Skin of body (tissue), 2 donors: ENCODE results near the gene AP2A2. TPM values are rescaled to one million over a fixed set of nuclear protein-coding genes. Genes with fewer than 3 reads are reported as not detected.

Source experiments
- DNase-seq: peaks from one replicate; lab custom pipeline; 2025; lab: John Stamatoyannopoulos, UW
- total RNA-seq: library from RNA; depleted of rRNA; stranded (reverse); fragments of >200 nt; gene quantifications from one replicate; pipeline ENCODE4 v1.2.3, GENCODE V29; 2014

The AP2A2 gene
- total RNA-seq, 1 donor from 2014 or later: 29.1 TPM

DNA sequence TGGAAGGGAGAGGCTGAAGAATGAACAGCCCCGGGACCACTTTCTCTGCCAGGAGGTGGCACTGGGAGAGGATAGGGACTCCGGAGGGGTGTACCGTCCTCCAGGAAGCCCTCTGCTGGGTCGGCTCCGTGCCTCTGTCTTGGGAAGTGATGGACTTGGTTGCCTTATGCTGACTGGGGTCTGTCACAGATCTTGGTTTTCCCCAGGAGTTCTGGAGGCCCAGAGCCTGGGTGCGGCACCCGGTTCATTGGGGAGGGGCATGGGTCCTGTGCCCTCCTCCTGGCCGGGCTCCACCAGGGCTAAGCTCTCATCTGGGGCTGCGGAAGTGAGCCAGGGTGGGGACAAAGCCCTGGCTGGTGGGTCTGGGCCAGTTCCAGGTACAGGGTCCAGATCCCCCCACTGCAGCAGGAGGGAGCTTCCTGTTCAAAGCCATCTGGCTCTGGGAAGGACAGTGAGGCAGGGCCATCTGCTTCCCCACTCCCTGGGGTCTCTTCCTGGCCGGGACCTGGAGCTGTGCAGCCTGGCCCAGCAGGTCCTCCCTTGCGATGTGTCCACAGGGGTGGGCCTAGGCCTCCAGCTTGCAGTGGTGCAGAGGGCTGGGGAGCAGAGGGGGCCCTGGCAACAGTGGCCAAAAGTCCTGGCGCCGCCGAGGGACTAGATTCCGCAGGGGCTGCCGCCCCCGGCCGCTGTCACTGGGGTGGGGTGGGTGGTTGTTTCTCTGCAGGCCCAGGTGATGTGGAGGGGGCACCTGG is 1.1 kb upstream of the AP2A2 start:
- DNase-seq: peak; percentile 3

DNA sequence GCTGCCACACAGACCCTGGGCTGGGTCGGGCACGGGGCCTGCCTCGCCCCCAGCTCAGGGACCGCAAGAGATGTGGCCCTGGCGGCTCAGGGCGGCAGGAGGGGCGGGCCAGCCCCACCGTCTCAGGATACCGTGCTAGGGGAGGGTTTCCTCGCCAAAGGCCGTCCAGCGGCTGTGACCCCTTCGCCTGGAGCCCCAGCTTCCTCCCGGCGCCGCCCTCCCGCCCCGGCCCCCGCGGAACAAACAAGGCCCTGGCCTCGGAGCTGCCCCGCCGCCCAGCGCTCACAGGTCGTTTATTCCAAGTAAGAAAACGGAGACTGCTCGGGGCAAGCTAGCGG is 543 bp upstream of the AP2A2 start:
- no peak for DNase-seq

DNA sequence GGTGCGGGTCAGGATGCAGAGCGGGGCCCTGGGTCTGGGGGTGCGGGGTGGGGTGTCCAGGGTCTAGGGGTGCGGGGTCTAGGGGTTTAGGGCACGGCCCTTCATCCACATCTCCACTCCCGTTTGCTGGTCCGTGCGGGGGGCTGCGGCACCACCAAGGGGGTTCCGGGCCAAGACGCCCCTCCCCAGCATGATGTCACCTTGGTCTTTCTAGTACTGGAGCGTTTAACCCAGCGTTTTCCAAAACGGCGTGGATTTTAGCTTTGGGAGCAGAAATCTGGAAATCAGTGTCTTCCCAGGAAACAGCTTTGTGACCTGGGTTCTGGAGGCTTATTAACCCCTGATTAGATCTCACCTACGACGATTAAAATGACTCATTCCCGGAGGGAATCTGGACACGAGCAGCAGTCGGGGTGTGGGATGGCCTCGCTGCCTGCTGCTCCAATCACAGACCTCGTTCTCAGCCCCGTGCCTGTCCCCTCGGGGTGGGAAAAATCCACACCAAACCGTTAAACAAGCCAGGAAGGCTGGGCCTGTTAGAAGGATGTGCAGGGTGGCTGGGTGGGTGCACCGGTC is 759 bp downstream of the AP2A2 start:
- peak; percentile 7 for DNase-seq

DNA sequence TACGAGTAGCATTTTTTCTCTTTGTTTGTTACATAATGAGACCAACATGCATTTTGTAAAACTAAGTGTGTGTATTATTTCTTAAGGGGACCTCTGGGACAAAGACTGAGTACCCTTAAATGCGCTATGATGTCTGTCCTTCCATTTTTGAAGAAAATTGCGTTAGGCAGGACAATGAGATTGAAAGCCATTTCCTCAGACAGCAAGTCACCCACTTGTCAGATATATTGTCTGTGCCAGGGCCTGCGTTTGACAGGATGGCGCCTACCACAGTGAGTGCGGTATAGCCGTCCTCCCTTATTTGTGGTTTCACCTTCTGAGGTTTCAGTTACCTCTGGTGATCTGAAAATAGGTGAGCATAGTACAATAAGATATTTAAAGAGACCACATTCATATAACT is 2.2 kb downstream of the AP2A2 start:
- DNase-seq: no peak

DNA sequence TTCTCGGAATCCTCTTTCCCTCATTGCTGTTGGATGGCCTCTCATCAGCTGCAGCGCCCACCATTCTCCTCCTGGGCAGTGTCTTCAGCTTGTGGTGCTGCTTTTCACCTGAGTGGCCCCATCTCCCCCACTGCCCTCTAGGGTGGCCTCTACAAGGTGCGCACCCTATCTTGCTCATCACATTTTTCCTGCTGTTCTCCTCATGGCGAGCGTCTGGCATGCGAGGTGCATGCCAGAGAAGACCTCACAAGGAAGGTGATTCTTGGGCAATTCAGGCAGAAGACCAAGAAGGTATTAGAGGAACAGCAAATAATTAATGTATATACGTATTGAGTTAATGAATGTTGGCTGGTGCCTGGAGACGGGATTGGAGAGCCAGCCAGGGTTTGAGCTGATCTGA is 3.1 kb downstream of the AP2A2 start:
- DNase-seq: no peak

DNA sequence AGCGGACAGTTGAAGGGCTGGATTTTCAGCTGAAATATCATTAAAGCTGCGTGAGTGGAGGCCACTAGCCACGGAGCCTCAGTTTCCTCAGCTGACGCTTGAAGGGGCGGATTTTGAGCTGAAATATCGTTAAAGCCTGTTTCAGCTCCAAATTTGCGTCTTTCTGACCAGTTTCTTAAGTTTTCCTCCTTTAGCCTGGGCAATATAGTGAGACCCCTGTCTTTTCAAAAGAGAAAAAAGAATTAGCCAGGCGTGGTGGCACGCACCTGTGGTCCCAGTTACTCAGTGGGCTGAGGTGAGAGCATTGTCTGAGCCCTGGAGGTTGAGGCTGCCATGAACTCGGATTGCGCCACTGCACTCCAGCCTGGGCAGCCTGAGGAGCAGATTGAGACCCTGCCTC is 3.7 kb downstream of the AP2A2 start:
- DNase-seq: no peak

DNA sequence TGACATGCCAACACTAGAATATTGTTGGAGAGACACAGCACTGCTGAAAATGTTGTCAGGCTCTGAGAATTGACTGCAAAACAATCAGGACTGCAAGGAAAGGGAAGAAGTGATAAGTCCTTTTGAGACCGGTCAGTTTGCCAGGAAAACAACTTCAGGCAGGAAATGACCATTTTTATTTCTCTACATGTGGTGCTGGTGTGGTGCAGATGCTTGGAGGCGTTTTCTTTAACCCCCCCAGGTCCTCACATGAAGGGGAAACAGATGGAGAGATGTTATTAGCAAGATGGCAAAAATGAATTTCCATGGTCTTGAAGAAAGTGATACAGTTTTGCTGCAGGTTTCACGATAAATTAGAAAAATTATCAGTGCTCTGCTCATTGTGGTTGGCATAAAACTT is 5.7 kb downstream of the AP2A2 start:
- peak; percentile 57 for DNase-seq

DNA sequence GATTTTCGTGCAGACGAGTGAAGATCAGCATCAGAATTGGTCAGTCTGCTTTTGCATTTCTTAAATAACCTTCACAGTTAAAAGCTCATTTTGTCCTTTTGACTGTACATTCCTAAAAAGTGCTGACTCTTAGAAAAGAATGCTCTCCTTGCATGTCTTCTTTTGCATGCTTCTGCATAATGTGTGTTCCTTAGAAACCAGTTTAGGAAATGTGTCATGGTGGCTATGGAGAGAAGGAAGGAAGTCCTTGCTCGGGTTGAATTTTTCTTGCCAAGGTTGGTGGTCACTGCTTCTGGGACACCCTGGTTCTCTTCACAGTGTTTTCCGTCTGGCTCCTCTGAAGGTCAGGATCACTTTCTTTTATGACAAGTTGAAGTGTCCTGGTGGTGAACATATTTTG is 6.8 kb downstream of the AP2A2 start:
- DNase-seq: no peak

DNA sequence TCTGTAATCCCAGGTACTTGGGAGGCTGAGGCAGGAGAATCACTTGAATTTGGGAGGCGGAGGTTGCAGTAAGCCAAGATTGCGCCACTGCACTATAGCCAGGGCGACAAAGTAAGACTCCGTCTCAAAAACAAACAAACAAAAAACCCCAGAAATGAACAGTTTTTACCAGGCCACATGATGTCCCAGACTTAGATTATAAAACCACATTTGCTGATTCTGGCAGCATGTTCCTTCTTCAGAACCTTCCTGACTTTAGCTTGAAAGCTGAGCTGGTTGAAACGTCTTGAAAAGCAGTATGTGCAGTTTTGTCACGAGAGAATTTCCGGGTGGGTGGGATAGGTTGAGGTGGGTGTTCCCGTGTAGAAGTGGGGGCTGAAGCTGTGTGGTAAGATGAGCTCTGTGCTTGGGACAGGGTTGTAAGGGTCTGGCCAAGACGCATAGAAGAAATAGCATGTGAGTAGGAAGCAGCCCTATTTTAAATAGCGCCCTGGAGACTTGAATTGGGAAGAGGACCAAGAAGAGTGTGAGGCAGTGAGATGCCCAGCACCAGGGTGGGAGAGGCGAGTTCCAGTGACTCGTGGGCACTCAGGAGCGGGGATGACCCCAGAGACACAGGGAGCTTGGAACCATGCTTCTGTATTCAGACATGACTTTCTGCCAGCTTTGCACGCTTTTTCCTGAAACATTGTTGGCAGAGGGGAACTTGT is 7.6 kb downstream of the AP2A2 start:
- peak; percentile 28 for DNase-seq

DNA sequence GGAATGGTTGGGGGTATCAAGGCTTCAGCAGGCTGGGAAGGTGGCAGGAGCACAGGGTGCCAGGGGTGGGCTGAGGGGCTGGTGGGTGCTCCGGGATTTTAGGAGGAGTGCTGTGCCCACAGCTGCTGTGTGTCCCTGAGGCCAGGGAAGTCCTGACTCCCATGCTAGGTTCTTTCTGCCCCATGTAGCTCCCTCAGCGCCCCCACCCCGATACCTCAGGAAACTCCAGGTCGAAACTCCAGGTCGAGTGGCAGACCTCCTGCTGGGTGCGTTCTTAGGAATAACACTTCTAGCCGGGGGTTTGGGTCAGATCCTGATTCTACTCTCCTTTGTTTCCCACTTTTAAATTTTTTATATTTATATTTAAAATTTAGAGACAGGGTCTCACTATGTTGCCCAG is 8.3 kb downstream of the AP2A2 start:
- DNase-seq: no peak

DNA sequence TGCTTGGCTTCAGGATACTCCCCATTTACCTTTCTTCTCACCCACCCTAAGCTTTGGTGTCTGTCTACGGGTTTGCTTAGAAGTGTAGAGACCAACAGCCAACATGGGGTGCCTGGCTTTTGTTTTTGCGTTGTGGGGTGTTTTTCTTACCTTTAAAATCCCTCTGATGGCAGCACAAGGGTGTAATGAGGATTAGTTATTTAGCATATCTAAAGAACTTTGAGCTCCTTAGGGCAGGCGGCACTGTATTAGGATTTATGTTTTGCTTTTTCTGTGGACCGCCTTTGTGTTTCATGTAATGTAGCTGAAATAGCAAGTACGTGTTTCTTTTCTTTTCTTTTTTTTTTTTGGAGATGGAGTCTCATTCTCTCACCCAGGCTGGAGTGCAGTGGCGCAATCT is 8.9 kb downstream of the AP2A2 start:
- DNase-seq: no peak

DNA sequence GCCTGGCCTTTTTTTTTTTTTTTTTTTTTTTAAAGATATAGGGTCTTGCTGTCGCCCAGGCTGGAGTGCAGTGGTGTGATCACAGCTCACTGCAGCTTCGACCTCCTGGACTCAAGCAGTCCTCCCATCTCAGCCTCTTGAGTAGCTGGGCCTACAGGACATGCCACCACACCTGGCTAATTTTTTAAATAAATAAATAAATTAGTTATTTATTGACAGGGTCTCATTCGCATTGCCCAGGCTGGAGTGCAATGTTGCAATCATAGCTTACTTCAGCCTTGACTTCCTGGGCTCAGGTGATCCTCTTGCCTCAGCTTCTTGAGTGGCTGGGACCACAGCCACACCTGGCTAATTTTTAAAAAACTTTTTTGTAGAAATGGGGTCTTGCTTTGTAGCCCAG is 10.5 kb downstream of the AP2A2 start:
- no peak for DNase-seq

DNA sequence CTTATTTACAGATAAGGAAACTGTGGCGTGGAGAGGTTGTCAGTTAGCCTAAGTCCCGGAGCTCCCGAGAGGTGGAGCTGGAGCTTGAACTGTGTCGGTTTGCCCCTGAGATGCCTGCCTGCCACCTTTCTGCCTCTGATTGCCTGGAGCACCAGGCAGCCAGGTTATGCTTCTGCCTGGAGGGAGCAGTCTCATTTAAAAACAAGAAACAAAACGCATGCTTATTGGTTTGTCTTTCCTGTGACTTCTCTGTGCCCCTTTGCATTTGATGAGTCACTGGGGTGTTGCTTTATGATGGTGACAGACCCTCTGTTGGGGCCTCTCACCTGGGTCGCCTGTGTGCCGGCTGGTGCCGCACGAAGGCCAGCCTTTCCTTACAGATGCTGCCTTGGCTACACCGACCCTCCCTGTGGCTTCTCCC is 12.2 kb downstream of the AP2A2 start:
- DNase-seq: no peak

DNA sequence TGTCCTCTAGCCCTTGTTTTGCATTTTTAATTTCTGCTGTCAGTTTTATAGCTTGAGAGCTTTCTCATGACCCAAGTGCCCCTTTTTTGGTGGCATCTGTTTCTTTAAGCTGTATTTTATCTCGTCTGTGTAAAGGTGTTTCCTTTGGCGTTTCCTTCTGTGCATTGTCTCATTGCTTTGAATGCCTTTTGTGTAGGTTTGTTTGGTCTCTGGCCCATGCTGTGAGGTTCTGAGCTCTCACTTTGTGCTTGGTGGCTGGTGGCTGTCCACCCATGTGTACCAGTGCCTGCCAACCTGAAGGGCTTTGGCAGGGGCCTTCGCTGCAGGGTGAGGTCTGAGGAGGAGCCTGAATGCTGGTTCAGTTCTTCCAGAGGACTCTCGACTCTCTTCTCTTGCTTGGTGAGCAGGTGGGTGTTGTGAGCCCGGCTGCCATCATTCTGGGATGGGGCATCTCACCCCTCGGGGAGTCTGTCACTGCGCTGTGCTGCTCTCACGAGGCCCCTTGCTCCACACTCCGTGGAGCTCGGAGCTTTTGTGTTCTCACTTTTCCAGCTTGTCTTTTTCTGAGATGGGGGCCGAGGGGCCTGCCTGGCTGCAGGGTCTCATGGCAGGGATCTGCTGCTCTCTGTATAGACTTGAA is 14.9 kb downstream of the AP2A2 start:
- DNase-seq: no peak

DNA sequence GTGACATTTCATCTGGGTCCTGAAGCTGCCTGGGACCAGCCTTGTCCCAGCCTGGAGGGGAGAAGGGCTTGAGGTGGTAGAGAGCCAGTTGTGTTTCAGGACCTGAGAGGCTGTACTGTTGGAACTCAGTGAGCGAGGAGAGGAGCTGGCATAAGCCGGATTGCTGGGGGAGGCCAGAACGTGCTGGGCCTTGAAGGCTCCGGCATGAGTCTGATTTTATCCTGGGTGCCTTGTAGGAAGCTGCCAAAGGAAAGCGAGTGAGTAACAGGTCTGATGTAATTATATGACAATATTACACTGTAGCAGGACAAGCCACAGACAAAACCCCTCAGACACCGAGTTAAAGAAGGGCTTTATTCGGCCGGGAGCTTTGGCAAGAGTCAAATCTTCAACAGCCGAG is 17.2 kb downstream of the AP2A2 start:
- no peak for DNase-seq

DNA sequence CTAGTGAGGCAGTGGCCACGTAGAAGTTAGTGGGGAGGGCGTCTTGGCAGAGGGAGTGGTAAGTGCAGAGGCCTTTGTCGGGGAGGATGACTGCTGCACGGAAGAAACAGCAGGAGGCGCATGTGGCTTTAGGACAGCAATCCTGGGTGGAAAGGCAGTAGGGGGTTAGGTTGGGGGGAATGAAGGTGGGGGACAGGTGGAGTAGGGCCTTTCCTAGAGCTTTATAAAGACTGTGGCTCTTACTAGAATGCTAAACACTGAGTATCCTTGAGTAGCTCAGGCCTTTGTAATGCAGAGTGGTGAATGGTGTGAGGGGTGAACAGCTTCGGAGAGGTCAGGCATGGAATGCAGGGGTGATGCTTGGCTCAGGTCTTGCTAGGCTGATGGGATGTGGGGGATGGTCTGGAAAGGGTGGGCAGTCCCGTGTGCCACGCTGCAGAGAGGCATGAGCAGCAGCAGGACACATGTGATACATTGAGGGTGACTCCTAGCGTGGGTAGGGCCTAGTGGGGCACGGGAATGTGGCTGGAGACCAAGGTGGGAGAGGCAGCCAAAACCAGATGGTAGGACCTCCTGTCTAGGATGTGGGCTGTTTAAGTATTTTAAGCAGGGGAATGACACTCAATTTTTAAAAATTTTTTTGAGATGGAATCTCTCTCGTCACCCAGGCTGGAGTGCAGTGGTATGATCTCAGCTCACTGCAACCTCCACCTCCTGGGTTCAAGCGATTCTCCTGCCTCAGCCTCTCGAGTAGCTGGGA is 19.2 kb downstream of the AP2A2 start:
- no peak for DNase-seq

DNA sequence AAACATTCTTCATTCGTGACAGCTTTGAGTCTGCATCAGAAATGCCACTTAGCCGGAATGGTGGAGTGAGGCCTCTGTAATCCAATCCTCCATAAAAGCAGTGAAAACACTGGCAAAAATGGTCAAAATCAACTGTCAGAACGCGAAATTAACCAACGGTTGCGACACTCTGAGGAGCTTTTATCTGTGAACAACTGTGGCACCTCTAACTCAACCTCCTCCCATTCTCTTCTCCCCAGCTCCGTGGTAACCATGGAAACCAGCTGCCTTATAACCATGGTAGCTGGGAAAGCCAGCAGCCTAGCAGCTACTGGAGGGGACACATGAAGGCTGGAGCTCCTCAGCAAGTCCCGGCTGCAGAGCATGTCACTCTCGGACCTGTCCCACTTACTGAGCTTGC is 20.3 kb downstream of the AP2A2 start:
- DNase-seq: no peak

DNA sequence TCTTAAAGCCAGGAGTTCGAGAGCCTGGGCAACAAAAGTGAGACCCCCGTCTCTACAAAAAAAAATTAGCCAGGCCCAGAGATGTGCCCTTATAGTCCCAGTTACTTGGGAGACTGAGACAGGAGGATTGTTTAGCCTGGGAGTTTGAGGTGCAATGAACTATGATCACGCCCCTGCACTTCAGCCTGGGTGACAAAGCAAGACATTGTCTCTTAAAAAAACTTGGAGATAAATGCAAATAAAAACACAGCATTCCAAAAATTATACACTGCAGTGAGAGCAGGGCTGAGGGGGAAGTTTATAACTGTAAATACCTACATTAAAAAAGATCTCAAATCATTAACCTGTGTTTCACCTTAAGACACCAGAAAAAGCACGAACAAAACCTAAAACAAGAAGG is 22.1 kb downstream of the AP2A2 start:
- DNase-seq: no peak

DNA sequence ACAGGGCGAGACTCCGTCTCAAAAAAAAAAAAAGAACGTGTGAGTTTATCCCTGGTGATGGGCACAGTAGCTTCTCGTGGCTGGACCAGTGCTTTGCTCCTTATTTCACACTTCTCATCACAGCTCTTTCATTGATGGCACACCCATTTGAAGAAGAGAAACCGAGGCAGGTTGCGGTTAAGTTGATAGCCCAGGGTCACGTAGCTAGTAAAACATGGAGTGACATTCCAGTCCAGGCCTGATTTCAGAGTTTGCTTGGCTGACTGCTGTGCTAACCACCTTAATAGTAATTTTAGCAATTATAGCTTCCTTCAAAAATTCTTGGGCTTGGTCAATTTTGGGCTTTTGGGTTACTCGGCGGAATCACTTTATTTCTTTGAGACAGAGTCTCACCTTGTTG is 25.8 kb downstream of the AP2A2 start:
- no peak for DNase-seq

DNA sequence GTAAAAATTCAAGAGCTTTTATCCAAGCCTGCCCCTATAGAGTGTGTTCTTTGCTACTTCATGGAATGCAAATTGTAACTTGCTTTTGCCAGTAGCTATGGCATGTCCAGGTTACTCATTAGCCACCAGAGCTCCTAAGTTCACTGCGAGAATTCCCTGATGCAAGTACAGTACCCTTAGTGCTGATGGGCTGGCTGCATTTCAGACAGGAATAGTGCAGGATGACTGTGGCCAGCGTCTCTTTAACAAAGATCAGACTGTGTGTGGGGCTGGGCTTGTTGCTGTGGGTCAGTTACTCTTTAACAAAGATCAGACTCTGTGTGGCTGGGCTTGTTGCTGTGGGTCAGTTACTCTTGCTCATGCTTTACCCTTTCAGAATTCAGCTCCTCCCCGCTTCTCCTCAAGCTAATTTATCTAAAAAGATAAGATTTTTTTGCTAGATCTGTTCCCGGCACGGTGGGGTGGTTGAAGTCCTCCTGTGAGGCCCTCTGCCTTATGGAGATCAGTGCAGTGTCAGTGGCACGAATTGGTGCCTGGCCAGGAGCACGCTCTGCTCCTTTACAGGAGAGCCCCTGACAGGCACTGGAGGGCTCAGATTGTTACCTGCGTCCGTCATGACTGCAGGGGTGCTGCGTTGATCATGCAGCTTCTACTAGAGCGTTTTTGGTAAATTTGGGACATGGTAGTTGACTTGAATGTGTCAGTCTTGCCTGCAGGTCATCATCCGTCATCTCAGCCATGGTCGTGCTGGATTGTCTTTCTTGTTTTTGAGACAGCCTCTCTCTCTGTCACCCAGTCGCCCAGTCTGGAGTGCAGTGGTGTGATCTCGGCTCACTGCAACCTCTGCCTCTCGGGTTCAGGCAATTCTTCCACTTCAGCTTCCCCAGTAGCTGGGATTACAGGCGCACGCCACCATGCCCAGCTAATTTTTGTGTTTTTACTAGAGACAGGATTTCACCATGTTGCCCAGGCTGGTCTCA is 27.0 kb downstream of the AP2A2 start:
- no peak for DNase-seq

DNA sequence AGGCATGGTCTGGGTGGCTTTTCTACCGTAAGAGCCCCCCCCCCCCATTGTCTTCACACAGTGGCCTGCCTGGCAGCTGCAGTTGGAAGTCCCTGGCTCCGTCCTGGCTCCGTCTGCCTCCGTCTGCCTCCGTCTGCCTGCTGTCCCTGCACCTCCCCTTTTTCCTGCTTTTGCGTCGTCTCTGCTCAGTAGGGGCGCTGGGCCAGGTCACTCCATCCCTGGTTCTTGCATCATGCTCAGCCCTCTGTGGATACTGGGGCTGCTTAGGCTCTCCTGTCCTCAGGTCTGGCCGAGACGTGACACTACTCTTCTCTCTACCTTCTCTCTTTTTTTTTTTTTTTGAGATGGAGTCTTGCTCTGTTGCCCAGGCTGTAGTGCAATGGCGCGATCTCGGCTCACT is 27.8 kb downstream of the AP2A2 start:
- DNase-seq: no peak
